Stomach (tissue), 4 donors: ENCODE data around the gene MYO5A.
A peak's percentile ranks its signal among the peaks of the same experiment; 100 is the strongest.

Experiments used
- CTCF ChIP-seq, 7 experiments: fragments of 450-650 bp in 4 of 7; fragments of 200-600 bp in 3 of 7; sonication (generic) in 3 of 7; IDR thresholded peaks; one replicate each; pipeline ENCODE4 v1.5.1; 2016 to 2019; ENCODE audit warnings: antibody characterized with exemption in 7 of 7, control low read depth in 2 of 7, mild to moderate bottlenecking in 1 of 7
- POLR2AphosphoS5 ChIP-seq, 3 donors: sonication (generic); formaldehyde crosslinking; IDR thresholded peaks; one replicate each; pipeline ENCODE4 v1.6.1; 2016; ENCODE audit warnings: antibody characterized with exemption in 3 of 3

DNA sequence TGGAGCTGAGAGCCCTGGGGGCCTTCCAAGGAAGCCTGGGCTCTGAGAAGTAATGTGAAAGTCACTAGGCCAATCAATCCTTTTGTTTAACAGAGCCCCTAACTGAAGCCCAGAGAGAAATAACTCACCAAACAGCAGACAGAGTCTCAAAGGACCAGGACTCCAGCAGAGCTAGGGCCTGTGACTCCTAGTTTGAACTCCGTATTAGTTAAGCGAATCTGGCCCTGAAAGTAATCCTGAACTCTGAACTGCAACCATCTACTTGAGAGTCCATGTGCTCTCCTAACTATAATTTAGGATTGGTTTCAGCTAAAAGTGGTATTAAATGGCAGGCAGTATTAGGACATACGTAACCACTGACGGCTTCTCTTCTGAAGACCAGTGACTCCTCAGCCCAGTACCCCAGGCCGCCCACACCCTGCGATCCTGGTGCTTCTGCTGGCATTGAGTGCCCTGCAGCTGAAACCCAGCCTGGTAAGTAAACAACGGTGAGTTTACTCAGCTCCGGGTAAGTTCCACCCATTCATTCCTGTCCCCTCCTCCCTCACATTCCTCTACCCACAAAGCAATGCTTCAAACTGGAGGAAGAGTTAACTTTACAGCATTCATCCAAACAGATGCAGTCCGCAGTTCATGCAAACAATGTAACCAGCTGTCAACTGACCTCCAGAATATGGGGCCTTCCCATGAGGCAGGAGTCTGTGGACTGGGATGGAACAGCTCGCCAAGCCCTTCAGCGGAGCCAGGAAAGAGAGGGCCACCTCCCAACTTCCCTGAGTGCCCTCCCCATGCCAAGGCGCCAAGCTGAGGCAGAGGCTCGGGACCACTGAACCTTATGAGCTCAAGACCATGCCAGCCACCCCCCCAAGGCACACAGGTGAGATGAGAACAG, 240.4 kb downstream of the MYO5A start:
- TF ChIP-seq CTCF (IDR thresholded peaks at IDR 0.05) (no peak), POLR2AphosphoS5 (IDR thresholded peaks at IDR 0.05) (peak; percentile 2 to 82 (median 80))
